NCI-H1930 (cell line): ENCODE measurements around the gene STARD8.
"Not testable (repeated sequence)": the region's sequence is repeated elsewhere in the genome, so short reads cannot be mapped to it uniquely, and the experiment has no call there.

ENCODE experiments used
- DNase-seq, 2 experiments: peaks; one replicate each; lab custom pipeline; 2025; lab: John Stamatoyannopoulos, UW

Gene STARD8

GRCh38 chrX:68717663-68718442, 70.4 kb downstream of the STARD8 start:
- DNase-seq, result no peak

GRCh38 chrX:68718443-68718820, 71.0 kb downstream of the STARD8 start:
- DNase-seq, result no peak

GRCh38 chrX:68719181-68719903, 71.9 kb downstream of the STARD8 start:
- no peak for DNase-seq

- DNase-seq, result no peak
Observed at GRCh38 chrX:68719904-68720614, 72.6 kb downstream of the STARD8 start.

GRCh38 chrX:68720851-68721250, 73.4 kb downstream of the STARD8 start:
- DNase-seq, result no peak

GRCh38 chrX:68721546-68721945, 74.1 kb downstream of the STARD8 start:
- no peak for DNase-seq

GRCh38 chrX:68721991-68722860, 74.8 kb downstream of the STARD8 start:
- no peak for DNase-seq

- no peak for DNase-seq
Observed at GRCh38 chrX:68723491-68724155, 76.2 kb downstream of the STARD8 start.

- no peak for DNase-seq
Observed at GRCh38 chrX:68724531-68725020, 77.1 kb downstream of the STARD8 start.

- no peak for DNase-seq
Observed at GRCh38 chrX:68725756-68726365, 78.4 kb downstream of the STARD8 start.

- DNase-seq, result no peak
Observed at GRCh38 chrX:68726366-68726765, 78.9 kb downstream of the STARD8 start.

- DNase-seq, result no peak
Observed at GRCh38 chrX:68727696-68728095, 80.2 kb downstream of the STARD8 start.

GRCh38 chrX:68728186-68728585, 80.7 kb downstream of the STARD8 start:
- no peak for DNase-seq

GRCh38 chrX:68731254-68731653, 83.8 kb downstream of the STARD8 start:
- DNase-seq, result no peak

GRCh38 chrX:68732906-68733493, 85.5 kb downstream of the STARD8 start:
- DNase-seq, result peak in 1 of 2 experiments; percentile 1

GRCh38 chrX:68735266-68735665, 87.8 kb downstream of the STARD8 start:
- no peak for DNase-seq

- DNase-seq, result not testable (repeated sequence)
Observed at GRCh38 chrX:68741864-68742263, 94.4 kb downstream of the STARD8 start.

- DNase-seq, result no peak
Observed at GRCh38 chrX:68743754-68744153, 96.3 kb downstream of the STARD8 start.

- no peak for DNase-seq
Observed at GRCh38 chrX:68746988-68747387, 99.5 kb downstream of the STARD8 start.

GRCh38 chrX:68748030-68748429, 100.6 kb downstream of the STARD8 start:
- no peak for DNase-seq
